Ovary (tissue), 9 donors: ENCODE measurements around the gene SBK2. TPM values are rescaled to one million over a fixed set of nuclear protein-coding genes. Genes with fewer than 3 reads are reported as not detected.

Experiments used
- DNase-seq, 5 donors: peaks; one replicate each; pipeline ENCODE4 v3.0.0-alpha.2; 2019 to 2020
- H3K27ac ChIP-seq, 2 donors: fragments of 200-600 bp; one replicate each; pipeline versions ENCODE4 v1.5.1 to v1.8.0; 2019 to 2022
- H3K27me3 ChIP-seq: fragments of 200-600 bp; one replicate; pipeline ENCODE4 v1.8.0; 2022
- H3K36me3 ChIP-seq: fragments of 200-600 bp; sonication (generic); one replicate; pipeline ENCODE4 v1.5.1; 2019
- H3K4me1 ChIP-seq: one replicate; pipeline ENCODE4 v1.8.1; 2013; ENCODE audit warnings: mild to moderate bottlenecking, moderate library complexity; ENCODE audit not compliant: insufficient read depth
- H3K4me3 ChIP-seq: fragments of 200-600 bp; sonication (generic); one replicate; pipeline ENCODE4 v1.5.1; 2017
- H3K9me3 ChIP-seq, 2 donors: fragments of 200-600 bp in 1 of 2; sonication (generic) in 1 of 2; one replicate each; pipeline versions ENCODE4 v1.5.1 to v1.8.1; 2013 to 2019; ENCODE audit warnings: mild to moderate bottlenecking in 1 of 2, moderate library complexity in 1 of 2
- EP300 ChIP-seq: sonication (generic); formaldehyde crosslinking; IDR thresholded peaks from one replicate; pipeline ENCODE4 v1.6.1; 2017; ENCODE audit warnings: antibody characterized with exemption
- POLR2A ChIP-seq: fragments of 450-650 bp; IDR thresholded peaks from one replicate; pipeline ENCODE4 v1.6.1; 2017; ENCODE audit warnings: antibody characterized with exemption, mild to moderate bottlenecking, moderate library complexity
- WGBS, 3 donors: extraction: QIAGEN DNeasy Blood & Tissue Kit in 1 of 3; methylation state at CpG; one replicate each; pipeline versions ENCODE4 v1.1.5 to v1.1.7; 2013 to 2017; 5-methylcytosine and 5-hydroxymethylcytosine counted together
- intact Hi-C, 4 donors: fragments of 100-400 bp; cut with DNase I; formaldehyde crosslinking; loops; one replicate each; pipeline versions ENCODE4 v1.11.0 to v1.15.1; 2022 to 2023
- polyA plus RNA-seq, 2 donors: library from polyadenylated mRNA; stranded (reverse); fragments of 200-250 nt in 1 of 2; fragments of 350-450 nt in 1 of 2; fragmentation: Illumina TruSeq in 1 of 2; extraction: RNeasy Lipid Tissue Mini Kit (QIAGEN cat#74804) in 1 of 2; gene quantifications; one replicate each; pipeline ENCODE4 v1.2.3, GENCODE V29; 2013 to 2014
- total RNA-seq, 7 donors: library from RNA; depleted of rRNA in 2 of 7; stranded (reverse); fragments of >200 nt in 2 of 7; fragmentation: NEBNext Ultra II Directional in 3 of 7; extraction: Animal tissue kit (Norgen Biotek cat#: 25700) in 3 of 7; gene quantifications; one replicate each; pipeline versions ENCODE4 v1.1.0 to v1.2.4, GENCODE V29; 2016 to 2023
- TF ChIP-seq, protein P1 (sequence below), 3 donors: fragments of 450-650 bp in 2 of 3; fragments of 200-600 bp in 1 of 3; IDR thresholded peaks; one replicate each; pipeline versions ENCODE4 v1.5.1 to v1.8.0; 2016 to 2022; ENCODE audit warnings: antibody characterized with exemption in 3 of 3, mild to moderate bottlenecking in 1 of 3
- donor health status: DM: no; HTN: no; CAD: no; lungs with moderate emphysema.
- donor health status: DM: no; HTN: no; CAD: no.
- donor health status: Bipolar disorder and iron deficiency.
- donor health status: DM: yes; HTN: yes; CAD: no.
- donor health status: DM: no; HTN: no; CAD: no.
- donor health status: DM: yes; HTN: yes; CAD: no.

Gene SBK2
- total and polyA plus RNA-seq, 9 donors, result 0.20 to 1.0 TPM; not detected in 7

DNA sequence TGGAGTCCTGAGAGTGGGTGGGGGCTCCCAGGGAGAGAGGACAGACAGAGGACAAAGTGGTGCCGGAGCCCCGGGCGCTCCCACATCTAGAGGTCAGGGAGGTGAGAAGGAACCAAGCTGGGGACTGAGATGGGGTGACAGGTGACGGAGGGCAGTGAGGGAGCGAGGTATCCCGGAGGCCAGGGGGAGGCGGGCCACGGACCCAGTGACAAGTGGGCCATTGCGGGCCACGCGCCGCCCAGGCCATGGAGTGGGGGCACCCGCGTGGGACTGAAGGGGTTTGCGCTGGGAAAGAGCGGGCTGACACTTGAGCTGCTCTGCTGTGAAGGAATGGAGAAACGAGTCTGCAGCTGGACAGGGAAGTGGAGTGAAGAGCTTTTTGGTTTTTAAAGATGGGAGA, 57.9 kb downstream of the SBK2 start:
- Histone ChIP-seq H3K4me1 (peaks cover 6% of the 10 kb centered on the region), H3K27me3 (no peaks in the 10 kb centered on the region), H3K4me3 (no peak overlapping the region), H3K36me3 (no peaks in the 10 kb centered on the region), H3K9me3 (no peaks in the 10 kb centered on the region), H3K27ac (no peak overlapping the region)
- TF ChIP-seq, protein P1, sequence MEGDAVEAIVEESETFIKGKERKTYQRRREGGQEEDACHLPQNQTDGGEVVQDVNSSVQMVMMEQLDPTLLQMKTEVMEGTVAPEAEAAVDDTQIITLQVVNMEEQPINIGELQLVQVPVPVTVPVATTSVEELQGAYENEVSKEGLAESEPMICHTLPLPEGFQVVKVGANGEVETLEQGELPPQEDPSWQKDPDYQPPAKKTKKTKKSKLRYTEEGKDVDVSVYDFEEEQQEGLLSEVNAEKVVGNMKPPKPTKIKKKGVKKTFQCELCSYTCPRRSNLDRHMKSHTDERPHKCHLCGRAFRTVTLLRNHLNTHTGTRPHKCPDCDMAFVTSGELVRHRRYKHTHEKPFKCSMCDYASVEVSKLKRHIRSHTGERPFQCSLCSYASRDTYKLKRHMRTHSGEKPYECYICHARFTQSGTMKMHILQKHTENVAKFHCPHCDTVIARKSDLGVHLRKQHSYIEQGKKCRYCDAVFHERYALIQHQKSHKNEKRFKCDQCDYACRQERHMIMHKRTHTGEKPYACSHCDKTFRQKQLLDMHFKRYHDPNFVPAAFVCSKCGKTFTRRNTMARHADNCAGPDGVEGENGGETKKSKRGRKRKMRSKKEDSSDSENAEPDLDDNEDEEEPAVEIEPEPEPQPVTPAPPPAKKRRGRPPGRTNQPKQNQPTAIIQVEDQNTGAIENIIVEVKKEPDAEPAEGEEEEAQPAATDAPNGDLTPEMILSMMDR (IDR thresholded peaks at IDR 0.05), result no peak
- TF ChIP-seq POLR2A, result no peak
- no peak for TF ChIP-seq EP300
- intact Hi-C loops, result no loop called here
- DNase-seq, result peak in 1 of 5 donors; percentile 38
- 79 to 84% (median 82%) methylated on average over 17 of the region's 17 CpGs for WGBS, 3 donors

Other genes starting within 250 kb of the SBK2 start
- 1 to 10 TPM in 3 of 7 donors, under 1 TPM in 4; 0.36 to 3.9 (median 0.79) TPM for gene TMEM150B, start 211.8 kb downstream of the SBK2 start, total RNA-seq
- gene TMEM150B, start 211.8 kb downstream of the SBK2 start, polyA plus RNA-seq, result under 1 TPM; 0.55 to 0.73 TPM
- gene KMT5C, start 197.3 kb downstream of the SBK2 start, total RNA-seq, result 10 to 100 TPM in 6 of 7 donors, 1 to 10 TPM in 1; 8.1 to 26.2 (median 12.6) TPM
- 10 to 100 TPM in 1 of 2 donors, under 1 TPM in 1; 0.37 to 11.9 TPM for gene KMT5C, start 197.3 kb downstream of the SBK2 start, polyA plus RNA-seq
- 1 to 10 TPM in 1 of 7 donors, under 1 TPM in 5, not detected in 1; 0.20 to 1.5 (median 0.46) TPM for gene COX6B2, start 182.4 kb downstream of the SBK2 start, total RNA-seq
- under 1 TPM in 1 of 2 donors, not detected in 1; 0.10 TPM for gene COX6B2, start 182.4 kb downstream of the SBK2 start, polyA plus RNA-seq
- not detected for gene GARIN5B, start 173.9 kb downstream of the SBK2 start, total RNA-seq
- not detected for gene GARIN5B, start 173.9 kb downstream of the SBK2 start, polyA plus RNA-seq
- gene IL11, start 166.7 kb downstream of the SBK2 start, total RNA-seq, result 1 to 10 TPM in 1 of 7 donors, under 1 TPM in 1, not detected in 5; 0.11 to 1.3 TPM
- under 1 TPM in 1 of 2 donors, not detected in 1; 0.08 TPM for gene IL11, start 166.7 kb downstream of the SBK2 start, polyA plus RNA-seq
- gene TMEM190, start 160.3 kb downstream of the SBK2 start, total RNA-seq, result 10 to 100 TPM in 1 of 7 donors, 1 to 10 TPM in 3, under 1 TPM in 1, not detected in 2; 0.72 to 45.1 (median 2.5) TPM
- not detected for gene TMEM190, start 160.3 kb downstream of the SBK2 start, polyA plus RNA-seq
- gene TMEM238, start 152.8 kb downstream of the SBK2 start, total RNA-seq, result 10 to 100 TPM in 1 of 7 donors, 1 to 10 TPM in 5, under 1 TPM in 1; 0.93 to 31.2 (median 2.5) TPM
- under 1 TPM in 1 of 2 donors, not detected in 1; 0.10 TPM for gene TMEM238, start 152.8 kb downstream of the SBK2 start, polyA plus RNA-seq
- gene RPL28, start 151.2 kb downstream of the SBK2 start, total RNA-seq, result 1,000 to 10,000 TPM in 5 of 7 donors, 100 to 1,000 TPM in 2; 604 to 2,543 (median 2,257) TPM
- 1,000 to 10,000 TPM in 1 of 2 donors, 100 to 1,000 TPM in 1; 391 to 2,645 TPM for gene RPL28, start 151.2 kb downstream of the SBK2 start, polyA plus RNA-seq
- 10 to 100 TPM; 10.0 to 30.1 (median 17.9) TPM for gene UBE2S, start 129.3 kb downstream of the SBK2 start, total RNA-seq
- gene UBE2S, start 129.3 kb downstream of the SBK2 start, polyA plus RNA-seq, result 1 to 10 TPM; 3.2 to 8.2 TPM
- gene SHISA7, start 93.8 kb downstream of the SBK2 start, total RNA-seq, result not detected
- gene SHISA7, start 93.8 kb downstream of the SBK2 start, polyA plus RNA-seq, result not detected
- gene ISOC2, start 75.5 kb downstream of the SBK2 start, total RNA-seq, result 10 to 100 TPM; 21.8 to 39.2 (median 31.7) TPM
- 10 to 100 TPM in 1 of 2 donors, 1 to 10 TPM in 1; 1.4 to 39.4 TPM for gene ISOC2, start 75.5 kb downstream of the SBK2 start, polyA plus RNA-seq
- gene C19orf85, start 72.4 kb downstream of the SBK2 start, total RNA-seq, result not detected
- gene C19orf85, start 72.4 kb downstream of the SBK2 start, polyA plus RNA-seq, result not detected
- 10 to 100 TPM in 2 of 7 donors, 1 to 10 TPM in 5; 3.8 to 18.4 (median 8.7) TPM for gene ZNF628, start 60.5 kb downstream of the SBK2 start, total RNA-seq
- gene ZNF628, start 60.5 kb downstream of the SBK2 start, polyA plus RNA-seq, result 1 to 10 TPM in 1 of 2 donors, not detected in 1; 8.7 TPM
- 10 to 100 TPM in 6 of 7 donors, 1 to 10 TPM in 1; 9.2 to 40.4 (median 35.8) TPM for gene NAT14, start 51.9 kb downstream of the SBK2 start, total RNA-seq
- gene NAT14, start 51.9 kb downstream of the SBK2 start, polyA plus RNA-seq, result 10 to 100 TPM in 1 of 2 donors, 1 to 10 TPM in 1; 3.2 to 23.5 TPM
- 10 to 100 TPM in 6 of 7 donors, 1 to 10 TPM in 1; 5.7 to 29.7 (median 21.1) TPM for gene SSC5D, start 48.7 kb downstream of the SBK2 start, total RNA-seq
- 10 to 100 TPM; 10.1 to 11.4 TPM for gene SSC5D, start 48.7 kb downstream of the SBK2 start, polyA plus RNA-seq
- under 1 TPM in 4 of 7 donors, not detected in 3; 0.17 to 0.34 (median 0.26) TPM for gene SBK3, start 8.4 kb upstream of the SBK2 start, total RNA-seq
- gene SBK3, start 8.4 kb upstream of the SBK2 start, polyA plus RNA-seq, result not detected
- gene ZNF579, start 43.7 kb upstream of the SBK2 start, total RNA-seq, result 10 to 100 TPM in 5 of 7 donors, 1 to 10 TPM in 2; 2.7 to 24.4 (median 16.8) TPM
- gene ZNF579, start 43.7 kb upstream of the SBK2 start, polyA plus RNA-seq, result 10 to 100 TPM in 1 of 2 donors, 1 to 10 TPM in 1; 5.6 to 10.5 TPM
- 10 to 100 TPM in 5 of 7 donors, 1 to 10 TPM in 2; 3.6 to 22.7 (median 16.6) TPM for gene FIZ1, start 62.4 kb upstream of the SBK2 start, total RNA-seq
- gene FIZ1, start 62.4 kb upstream of the SBK2 start, polyA plus RNA-seq, result 10 to 100 TPM in 1 of 2 donors, 1 to 10 TPM in 1; 9.4 to 11.0 TPM
- gene ZNF524, start 63.2 kb upstream of the SBK2 start, total RNA-seq, result 10 to 100 TPM; 13.7 to 22.3 (median 17.8) TPM
- gene ZNF524, start 63.2 kb upstream of the SBK2 start, polyA plus RNA-seq, result 10 to 100 TPM in 1 of 2 donors, under 1 TPM in 1; 0.15 to 28.0 TPM
- 10 to 100 TPM in 5 of 7 donors, 1 to 10 TPM in 2; 4.0 to 20.9 (median 17.6) TPM for gene ZNF865, start 68.5 kb upstream of the SBK2 start, total RNA-seq
- 10 to 100 TPM in 1 of 2 donors, under 1 TPM in 1; 0.42 to 10.5 TPM for gene ZNF865, start 68.5 kb upstream of the SBK2 start, polyA plus RNA-seq
- 10 to 100 TPM in 4 of 7 donors, 1 to 10 TPM in 3; 6.5 to 16.9 (median 11.7) TPM for gene ZNF784, start 87.4 kb upstream of the SBK2 start, total RNA-seq
- gene ZNF784, start 87.4 kb upstream of the SBK2 start, polyA plus RNA-seq, result 10 to 100 TPM in 1 of 2 donors, 1 to 10 TPM in 1; 6.0 to 12.3 TPM
- 10 to 100 TPM; 24.9 to 70.6 (median 65.3) TPM for gene ZNF580, start 103.9 kb upstream of the SBK2 start, total RNA-seq
- 10 to 100 TPM; 14.5 to 37.3 TPM for gene ZNF580, start 103.9 kb upstream of the SBK2 start, polyA plus RNA-seq
- gene ZNF581, start 106.5 kb upstream of the SBK2 start, total RNA-seq, result 10 to 100 TPM; 21.9 to 40.2 (median 34.0) TPM
- 10 to 100 TPM; 11.2 to 37.0 TPM for gene ZNF581, start 106.5 kb upstream of the SBK2 start, polyA plus RNA-seq
- 10 to 100 TPM; 10.6 to 20.2 (median 14.7) TPM for gene CCDC106, start 111.1 kb upstream of the SBK2 start, total RNA-seq
- 10 to 100 TPM in 1 of 2 donors, 1 to 10 TPM in 1; 3.1 to 13.5 TPM for gene CCDC106, start 111.1 kb upstream of the SBK2 start, polyA plus RNA-seq
- gene U2AF2, start 117.9 kb upstream of the SBK2 start, total RNA-seq, result 100 to 1,000 TPM in 6 of 7 donors, 10 to 100 TPM in 1; 76.9 to 183 (median 158) TPM
- 100 to 1,000 TPM in 1 of 2 donors, 10 to 100 TPM in 1; 27.3 to 135 TPM for gene U2AF2, start 117.9 kb upstream of the SBK2 start, polyA plus RNA-seq
- gene EPN1, start 138.1 kb upstream of the SBK2 start, total RNA-seq, result 100 to 1,000 TPM in 5 of 7 donors, 10 to 100 TPM in 2; 53.4 to 187 (median 142) TPM
- 100 to 1,000 TPM in 1 of 2 donors, 10 to 100 TPM in 1; 11.0 to 106 TPM for gene EPN1, start 138.1 kb upstream of the SBK2 start, polyA plus RNA-seq
- gene NLRP9, start 201.3 kb upstream of the SBK2 start, total RNA-seq, result not detected
- gene NLRP9, start 201.3 kb upstream of the SBK2 start, polyA plus RNA-seq, result under 1 TPM; 0.17 to 0.80 TPM
- not detected for gene RFPL4A, start 222.0 kb upstream of the SBK2 start, total RNA-seq
- gene RFPL4A, start 222.0 kb upstream of the SBK2 start, polyA plus RNA-seq, result not detected
- gene RFPL4AL1, start 232.0 kb upstream of the SBK2 start, total RNA-seq, result under 1 TPM in 1 of 7 donors, not detected in 6; 0.54 TPM
- not detected for gene RFPL4AL1, start 232.0 kb upstream of the SBK2 start, polyA plus RNA-seq